IPS-11a (cell line): ENCODE data around the gene CHD1.
"Not testable (repeated sequence)": the region's sequence is repeated elsewhere in the genome, so short reads cannot be mapped to it uniquely, and the experiment has no call there.

Experiments used
- H3K4me3 ChIP-seq: one replicate; pipeline ENCODE4 v1.5.1; 2013; ENCODE audit warnings: low read depth, low read length, control low read depth

Gene CHD1

GRCh38 chr5:98928873-98929709 is at the start of gene CHD1:
CHD1 (minus strand) TSS chr5:98929007; CDS start chr5:98926386, 2,621 bp downstream.
- H3K4me3 ChIP-seq, result peak within 1 kb of the TSS; percentile 90

GRCh38 chr5:98978528-98978927 is 49.7 kb upstream of the CHD1 start:
- H3K4me3 ChIP-seq, result no peak overlapping the region

GRCh38 chr5:98977723-98978122 is 48.9 kb upstream of the CHD1 start:
- no peak overlapping the region for H3K4me3 ChIP-seq

GRCh38 chr5:98975682-98976407 is 47.0 kb upstream of the CHD1 start:
- H3K4me3 ChIP-seq, result no peak overlapping the region

GRCh38 chr5:98975223-98975622 is 46.4 kb upstream of the CHD1 start:
- H3K4me3 ChIP-seq, result no peak overlapping the region

GRCh38 chr5:98969400-98969799 is 40.6 kb upstream of the CHD1 start:
- H3K4me3 ChIP-seq, result no peak overlapping the region

GRCh38 chr5:98968056-98968564 is 39.3 kb upstream of the CHD1 start:
- H3K4me3 ChIP-seq, result no peak overlapping the region

- H3K4me3 ChIP-seq, result no peak overlapping the region
Measured at GRCh38 chr5:98965226-98965625, 36.4 kb upstream of the CHD1 start.

GRCh38 chr5:98964621-98965020 is 35.8 kb upstream of the CHD1 start:
- H3K4me3 ChIP-seq, result no peak overlapping the region

GRCh38 chr5:98963019-98963418 is 34.2 kb upstream of the CHD1 start:
- no peak overlapping the region for H3K4me3 ChIP-seq

- H3K4me3 ChIP-seq, result no peak overlapping the region
Measured at GRCh38 chr5:98962587-98962986, 33.8 kb upstream of the CHD1 start.

GRCh38 chr5:98961665-98962344 is 33.0 kb upstream of the CHD1 start:
- H3K4me3 ChIP-seq, result no peak overlapping the region

GRCh38 chr5:98957307-98957706 is 28.5 kb upstream of the CHD1 start:
- H3K4me3 ChIP-seq, result no peak overlapping the region

- not testable (repeated sequence) for H3K4me3 ChIP-seq
Measured at GRCh38 chr5:98955888-98956287, 27.1 kb upstream of the CHD1 start.

- not testable (repeated sequence) for H3K4me3 ChIP-seq
Measured at GRCh38 chr5:98955471-98955870, 26.7 kb upstream of the CHD1 start.

- H3K4me3 ChIP-seq, result no peak overlapping the region
Measured at GRCh38 chr5:98954392-98955028, 25.7 kb upstream of the CHD1 start.

GRCh38 chr5:98942847-98943246 is 14.0 kb upstream of the CHD1 start:
- H3K4me3 ChIP-seq, result no peak overlapping the region

- no peak overlapping the region for H3K4me3 ChIP-seq
Measured at GRCh38 chr5:98941131-98941883, 12.5 kb upstream of the CHD1 start.

- no peak overlapping the region for H3K4me3 ChIP-seq
Measured at GRCh38 chr5:98940581-98940980, 11.8 kb upstream of the CHD1 start.

GRCh38 chr5:98938464-98938863 is 9.7 kb upstream of the CHD1 start:
- H3K4me3 ChIP-seq, result no peak overlapping the region
